H1 (cell line): ENCODE results near the gene TMC3. TPM values are rescaled to one million over a fixed set of nuclear protein-coding genes. Genes with fewer than 3 reads are reported as not detected.

Source experiments
- CTCF ChIA-PET: fragments of 300-600 bp; sonication (Branson Sonifier 250); formaldehyde crosslinking; loops from one replicate; lab custom pipeline; 2021; ENCODE audit not compliant: partially characterized antibody; lab: Charles Lee
- POLR2A ChIA-PET: fragments of 300-600 bp; sonication (Branson Sonifier 250); formaldehyde crosslinking; loops from one replicate; lab custom pipeline; 2021; ENCODE audit warnings: inconsistent platforms; ENCODE audit not compliant: partially characterized antibody; lab: Charles Lee
- DNase-seq, 2 experiments: peaks; one replicate each; pipeline versions ENCODE4 v3.0.0 to v3.0.0-alpha.2; 2010 to 2022; ENCODE audit warnings: low spot score in 2 of 2, low read depth in 1 of 2, mixed read lengths in 1 of 2
- FAIRE-seq: peaks from 2 replicates; lab custom pipeline; 2011; peaks lifted over from hg19 to GRCh38; lab: Jason Lieb, UNC
- H2AFZ ChIP-seq: 2 replicates; pipeline ENCODE4 v1.8.1; 2012; ENCODE audit warnings: low read length, inconsistent platforms
- H2AK5ac ChIP-seq: 2 replicates; pipeline ENCODE4 v1.6.1; 2013; ENCODE audit warnings: low read depth, low read length
- H2BK120ac ChIP-seq: replicated peaks from 2 replicates; pipeline ENCODE3; 2013; ENCODE audit warnings: low read depth, low read length, inconsistent platforms
- H2BK12ac ChIP-seq: 2 replicates; pipeline ENCODE4 v1.6.1; 2013; ENCODE audit warnings: low read depth, low read length
- H2BK15ac ChIP-seq: 2 replicates; pipeline ENCODE4 v1.6.1; 2013; ENCODE audit warnings: low read length
- H2BK20ac ChIP-seq: 2 replicates; pipeline ENCODE4 v1.6.1; 2013; ENCODE audit warnings: low read length
- H2BK5ac ChIP-seq: 2 replicates; pipeline ENCODE4 v1.6.1; 2013; ENCODE audit warnings: low read depth, low read length
- H3K14ac ChIP-seq: 2 replicates; pipeline ENCODE4 v1.6.1; 2013; ENCODE audit warnings: inconsistent platforms; ENCODE audit not compliant: insufficient read length
- H3K18ac ChIP-seq: 2 replicates; pipeline ENCODE4 v1.6.1; 2013; ENCODE audit warnings: low read length; ENCODE audit errors: extremely low read depth
- H3K23ac ChIP-seq: 2 replicates; pipeline ENCODE4 v1.6.1; 2013; ENCODE audit warnings: inconsistent platforms; ENCODE audit not compliant: insufficient read length
- H3K23me2 ChIP-seq: 2 replicates; pipeline ENCODE4 v1.6.1; 2013; ENCODE audit warnings: low read depth, low read length
- H3K27ac ChIP-seq: 2 replicates; pipeline ENCODE4 v1.6.1; 2011; ENCODE audit warnings: low read depth, low read length, inconsistent platforms
- H3K27me3 ChIP-seq, 4 experiments: replicated peaks in 1 of 4; 1 replicate in 1 of 4; 2 replicates in 3 of 4; pipeline versions ENCODE4 v1.6.1 to v1.8.1; 2011 to 2013; ENCODE audit warnings: low read length in 3 of 4, mild to moderate bottlenecking in 3 of 4, inconsistent platforms in 2 of 4, mixed read lengths in 2 of 4, moderate library complexity in 1 of 4; ENCODE audit not compliant: control insufficient read depth in 3 of 4, insufficient read depth in 3 of 4; ENCODE audit errors: extremely low read depth in 1 of 4
- H3K36me3 ChIP-seq, 4 experiments: 2 replicates each; pipeline versions ENCODE4 v1.6.1 to v1.8.1; 2011 to 2013; ENCODE audit warnings: mild to moderate bottlenecking in 4 of 4, low read length in 3 of 4, moderate library complexity in 2 of 4, control low read depth in 1 of 4, inconsistent platforms in 1 of 4; ENCODE audit not compliant: insufficient read depth in 4 of 4, control insufficient read depth in 2 of 4
- H3K4ac ChIP-seq: replicated peaks from 2 replicates; pipeline ENCODE3; 2013; ENCODE audit warnings: low read length, low read depth, mixed read lengths, inconsistent platforms; ENCODE audit not compliant: insufficient read length
- H3K4me1 ChIP-seq, 4 experiments: replicated peaks in 1 of 4; 1 replicate in 1 of 4; 2 replicates in 3 of 4; pipeline versions ENCODE4 v1.6.1 to v1.8.1; 2011 to 2013; ENCODE audit warnings: low read length in 3 of 4, inconsistent platforms in 2 of 4, mixed read lengths in 1 of 4; ENCODE audit not compliant: insufficient read depth in 4 of 4, control insufficient read depth in 3 of 4
- H3K4me2 ChIP-seq, 2 experiments: 2 replicates each; pipeline versions ENCODE4 v1.6.1 to v1.8.1; 2011 to 2013; ENCODE audit warnings: low read depth in 2 of 2, low read length in 2 of 2, control low read depth in 1 of 2, inconsistent platforms in 1 of 2, mild to moderate bottlenecking in 1 of 2; ENCODE audit not compliant: insufficient read depth in 1 of 2
- H3K4me3 ChIP-seq, 4 experiments: fragments of 200-600, 300-600 bp in 1 of 4; sonication (generic), shearing (Covaris generic), sonication (Bioruptor Twin) in 1 of 4; 2 replicates each; pipeline versions ENCODE4 v1.5.1 to v1.8.1; 2011 to 2016; ENCODE audit warnings: low read length in 4 of 4, low read depth in 3 of 4, control low read depth in 2 of 4, inconsistent platforms in 2 of 4, mild to moderate bottlenecking in 2 of 4, mixed read lengths in 1 of 4, moderate library complexity in 1 of 4; ENCODE audit not compliant: insufficient read depth in 2 of 4; ENCODE audit errors: extremely low read depth in 1 of 4
- H3K56ac ChIP-seq: replicated peaks from 2 replicates; pipeline ENCODE3; 2013; ENCODE audit warnings: low read depth, mild to moderate bottlenecking, mixed read lengths, low read length, inconsistent platforms; ENCODE audit not compliant: insufficient read length
- H3K79me1 ChIP-seq: 2 replicates; pipeline ENCODE4 v1.6.1; 2013; ENCODE audit warnings: low read depth, low read length, control low read depth
- H3K79me2 ChIP-seq, 2 experiments: 2 replicates each; pipeline versions ENCODE4 v1.6.1 to v1.8.1; 2012 to 2013; ENCODE audit warnings: low read length in 2 of 2, mild to moderate bottlenecking in 2 of 2, inconsistent platforms in 1 of 2; ENCODE audit not compliant: insufficient read depth in 2 of 2, control insufficient read depth in 1 of 2
- H3K9ac ChIP-seq, 4 experiments: replicated peaks in 1 of 4; 1 replicate in 1 of 4; 2 replicates in 3 of 4; pipeline versions ENCODE4 v1.6.1 to v1.8.1; 2011 to 2013; ENCODE audit warnings: low read depth in 3 of 4, low read length in 3 of 4, control low read depth in 2 of 4, mild to moderate bottlenecking in 2 of 4, moderate library complexity in 2 of 4, inconsistent platforms in 1 of 4; ENCODE audit errors: extremely low read depth in 1 of 4
- H3K9me3 ChIP-seq, 2 experiments: 2 replicates each; pipeline versions ENCODE4 v1.6.1 to v1.8.1; 2012 to 2013; ENCODE audit warnings: mild to moderate bottlenecking in 2 of 2, moderate library complexity in 2 of 2, control low read depth in 1 of 2, inconsistent platforms in 1 of 2, low read depth in 1 of 2, low read length in 1 of 2, mixed read lengths in 1 of 2; ENCODE audit not compliant: insufficient read depth in 2 of 2
- H4K20me1 ChIP-seq, 2 experiments: replicated peaks in 1 of 2; 2 replicates each; pipeline versions ENCODE3 to v1.8.1; 2011 to 2013; ENCODE audit warnings: inconsistent platforms in 2 of 2, low read length in 2 of 2, mild to moderate bottlenecking in 1 of 2; ENCODE audit not compliant: insufficient read depth in 2 of 2, control insufficient read depth in 1 of 2
- H4K5ac ChIP-seq: 2 replicates; pipeline ENCODE4 v1.6.1; 2013; ENCODE audit warnings: low read length, low read depth, mixed read lengths, inconsistent platforms; ENCODE audit not compliant: insufficient read length
- H4K8ac ChIP-seq: 2 replicates; pipeline ENCODE4 v1.8.0; 2013; ENCODE audit warnings: mild to moderate bottlenecking, moderate library complexity, low read length, inconsistent platforms; ENCODE audit not compliant: insufficient read depth; ENCODE audit errors: extremely low read depth
- H4K91ac ChIP-seq: replicated peaks from 2 replicates; pipeline ENCODE3; 2013; ENCODE audit warnings: low read length, mixed read lengths, inconsistent platforms; ENCODE audit not compliant: insufficient read length
- ATF3 ChIP-seq: IDR thresholded peaks from 2 replicates; pipeline ENCODE4 v1.6.1; 2011; ENCODE audit warnings: low read depth, mild to moderate bottlenecking, low read length; ENCODE audit not compliant: insufficient read depth
- HDAC6 ChIP-seq: IDR thresholded peaks from one replicate; pipeline ENCODE4 v1.7.1; 2012; ENCODE audit warnings: low read depth, mild to moderate bottlenecking, inconsistent platforms, low read length, moderate library complexity
- KDM5A ChIP-seq: fragments of 200-600 bp; IDR thresholded peaks from 2 replicates; pipeline ENCODE4 v1.7.1; 2012; ENCODE audit warnings: mild to moderate bottlenecking, low read length, inconsistent platforms, mixed read lengths
- MAX ChIP-seq: IDR thresholded peaks from 2 replicates; pipeline ENCODE4 v1.6.1; 2012; ENCODE audit warnings: inconsistent platforms
- POLR2A ChIP-seq, 2 experiments: IDR thresholded peaks; 1 replicate in 1 of 2; 2 replicates in 1 of 2; pipeline ENCODE4 v1.6.1; 2011; ENCODE audit warnings: low read depth in 2 of 2, low read length in 2 of 2, mild to moderate bottlenecking in 2 of 2; ENCODE audit errors: control extremely low read depth in 1 of 2
- POU5F1 ChIP-seq: IDR thresholded peaks from 2 replicates; pipeline ENCODE4 v1.6.1; 2011; ENCODE audit warnings: low read depth, mild to moderate bottlenecking, low read length, moderate library complexity
- SAP30 ChIP-seq: fragments of 300-600 bp; sonication (generic); IDR thresholded peaks from 2 replicates; pipeline ENCODE4 v1.7.1; 2012; ENCODE audit warnings: low read length, moderate library complexity, mild to moderate bottlenecking, inconsistent platforms; ENCODE audit not compliant: insufficient read depth, insufficient replicate concordance
- WGBS, 2 experiments: shearing (Covaris generic) in 1 of 2; methylation state at CpG; one replicate each; pipeline versions ENCODE4 v1.1.6 to v1.1.7; 2013 to 2015; ENCODE audit warnings: low lambda C conversion rate in 2 of 2, mixed read lengths in 2 of 2, inconsistent platforms in 1 of 2, low coverage in 1 of 2, missing lambda C conversion rate in 1 of 2; ENCODE audit not compliant: insufficient replicate concordance in 2 of 2, insufficient coverage in 1 of 2, insufficient read length in 1 of 2; ENCODE audit errors: extremely low coverage in 1 of 2, missing lambda C conversion rate in 1 of 2; 5-methylcytosine and 5-hydroxymethylcytosine counted together
- polyA plus RNA-seq, 7 experiments: library from polyadenylated mRNA; depleted of rRNA in 3 of 7; stranded (reverse) in 5 of 7; unstranded in 2 of 7; fragments of >200 nt in 5 of 7; fragments of 200-250 nt in 2 of 7; gene quantifications; 1 replicate in 5 of 7; 2 replicates in 1 of 7; 4 replicates in 1 of 7; pipeline versions ENCODE4 v1.2.1 to v1.2.3, GENCODE V29; 2011 to 2013; ENCODE audit warnings: missing spikeins in 2 of 7, mixed read lengths in 2 of 7
- total RNA-seq: library from RNA; stranded (reverse); fragmentation: NEBNext Ultra II Directional; extraction: Animal tissue kit (Norgen Biotek cat#: 25700); gene quantifications from 2 replicates; pipeline ENCODE4 v1.2.1, GENCODE V29; 2021

TMC3 gene
- total and polyA plus RNA-seq, 2 of the 8 experiments (the other 6 are each of a cell fraction or from before 2014, with no cell fraction given), result not detected

- ChIA-PET CTCF (interaction anchor here (1.4 to 2.2 kb wide), 6 partner anchors 9 to 114 kb away, joined by 3 to 13 read pairs (median 6); no protein-coding TSS in a partner anchor), POLR2A (interaction anchor here (0.7 kb wide), 1 partner anchor 56 kb away, joined by 3 read pairs; the partner anchor contains the start of gene STARD5)
- no peak overlapping the region for H3K56ac ChIP-seq
- no peak for FAIRE-seq
- no peak overlapping the region for H2AFZ ChIP-seq
- H3K23ac ChIP-seq, result no peak overlapping the region
- no peak overlapping the region for H2BK20ac ChIP-seq
- no peak overlapping the region for H3K4me3 ChIP-seq
- no peaks in the 10 kb centered on the region for H3K36me3 ChIP-seq
- H2BK120ac ChIP-seq, result no peak overlapping the region
- H3K4ac ChIP-seq, result no peak overlapping the region
- no peak overlapping the region for H3K27ac ChIP-seq
- H4K20me1 ChIP-seq, result no peaks in the 10 kb centered on the region
- no peak overlapping the region for H4K8ac ChIP-seq
- H3K9ac ChIP-seq, result no peak overlapping the region
- H2BK15ac ChIP-seq, result no peak overlapping the region
- no peak overlapping the region for H2BK12ac ChIP-seq
- no peak overlapping the region for H3K4me2 ChIP-seq
- H3K14ac ChIP-seq, result no peak overlapping the region
- no peak overlapping the region for H4K91ac ChIP-seq
- peaks cover 0 to 4% of the 10 kb centered on the region in 2 experiments; a peak in 1 of 4 replicates for H3K9me3 ChIP-seq
- H3K4me1 ChIP-seq, result no peaks in the 10 kb centered on the region
- no peaks in the 10 kb centered on the region for H3K23me2 ChIP-seq
- DNase-seq, result no peak
- H2AK5ac ChIP-seq, result no peak overlapping the region
- 83% methylated on average over 3 of the region's 3 CpGs; no CpG with 5 or more reads in 1 of the 2 experiments for WGBS, 2 experiments
- H4K5ac ChIP-seq, result no peak overlapping the region
- no peaks in the 10 kb centered on the region for H3K79me2 ChIP-seq
- H3K18ac ChIP-seq, result no peak overlapping the region
- no peaks in the 10 kb centered on the region for H3K27me3 ChIP-seq
- no peaks in the 10 kb centered on the region for H3K79me1 ChIP-seq
- H2BK5ac ChIP-seq, result no peak overlapping the region
- TF ChIP-seq POU5F1 (no peak), ATF3 (no peak), KDM5A (no peak), MAX (no peak), HDAC6 (no peak), SAP30 (no peak), POLR2A (IDR thresholded peaks at IDR 0.05; ENCODE audit: control extremely low read depth in 1 of 2, low read depth in 2 of 2, low read length in 2 of 2) (no peak)
Measured at GRCh38 chr15:81380203-81380602, 6.2 kb upstream of the TMC3 start.
